NT2/D1 (cell line): ENCODE measurements around the gene TOMM70.

Experiments
- YY1 ChIP-seq: IDR thresholded peaks from 2 replicates; pipeline ENCODE4 v1.6.1; 2011; ENCODE audit not compliant: insufficient read length, insufficient read depth
- ZNF274 ChIP-seq: IDR thresholded peaks from 2 replicates; pipeline ENCODE4 v1.6.1; 2011; ENCODE audit warnings: mild to moderate bottlenecking, low read depth, low read length

- TF ChIP-seq ZNF274, result no peak
- TF ChIP-seq YY1, result no peak
Measured at GRCh38 chr3:100404250-100404548, 3.3 kb upstream of the TOMM70 start.
